Measurements from ENCODE around the gene CXCL14.

CXCL14 gene

DNA sequence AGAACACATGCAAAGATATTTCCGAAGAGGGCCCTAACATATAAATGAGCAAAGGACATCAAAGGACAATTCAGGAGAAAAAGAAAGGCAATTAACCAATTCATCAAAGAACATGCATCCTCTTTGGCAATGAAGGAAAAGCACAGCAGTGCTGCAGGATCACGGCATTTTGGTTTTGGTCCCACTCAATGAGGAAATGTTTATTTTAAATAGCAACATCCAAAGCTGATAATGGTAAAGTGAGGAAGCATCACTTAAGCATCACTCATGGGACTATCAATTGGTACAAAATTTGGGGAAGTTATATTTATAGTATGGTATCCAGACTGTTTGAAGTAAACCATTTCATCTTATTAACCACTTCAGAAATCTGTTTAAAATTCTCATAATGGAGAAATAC, 5.5 kb upstream of the CXCL14 start:
- Histone ChIP-seq H3K27ac (ENCODE audit: low read depth, low read length) (no peak overlapping the region), H3K36me3 (ENCODE audit: control insufficient read depth, insufficient read depth, low read length) (no peaks in the 10 kb centered on the region), H3K4me1 (ENCODE audit: control insufficient read depth, insufficient read depth, low read length) (no peaks in the 10 kb centered on the region), H3K9me3 (ENCODE audit: control insufficient read depth, insufficient read depth, low read length) (no peaks in the 10 kb centered on the region), H3K27me3 (ENCODE audit: control insufficient read depth, insufficient read depth, low read length) (peaks cover 34% of the 10 kb centered on the region), H3K9ac (ENCODE audit: low read depth, low read length) (no peak overlapping the region), H3K4me3 (ENCODE audit: low read depth, low read length) (no peak overlapping the region)

DNA sequence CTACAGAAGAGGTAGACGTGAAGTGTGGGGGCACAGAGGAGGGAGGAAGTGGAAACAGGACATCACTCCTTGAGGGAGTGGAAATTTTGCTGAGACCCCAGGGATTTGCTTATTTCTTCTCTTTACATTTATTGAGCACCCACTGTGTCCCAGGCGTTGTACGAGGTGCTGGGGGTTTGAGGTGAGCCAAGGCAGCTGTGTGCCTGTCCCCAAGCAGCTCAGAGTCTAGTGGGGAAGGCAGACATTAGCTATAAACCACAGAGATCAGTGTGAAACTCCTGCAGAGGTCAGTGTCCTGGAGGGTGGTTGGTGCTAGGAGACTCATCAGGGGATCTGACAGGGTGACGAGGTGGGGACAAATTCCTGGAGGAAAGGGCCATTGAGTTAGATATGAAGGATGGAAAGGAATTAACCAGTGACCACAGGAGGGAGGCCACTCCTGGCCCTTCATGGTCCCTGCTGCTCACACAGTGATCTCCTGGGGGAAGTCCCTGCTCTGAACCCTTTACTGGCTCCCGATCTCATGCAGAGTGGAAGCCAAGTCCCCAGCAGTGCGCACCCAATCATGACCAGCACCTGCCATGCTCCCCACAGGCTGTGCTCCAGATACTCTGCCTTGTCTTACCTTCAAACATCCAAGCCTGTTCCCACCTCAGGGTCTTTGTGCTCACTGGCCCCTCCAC, 3.4 kb upstream of the CXCL14 start:
- H3K27me3 ChIP-seq (ENCODE audit: control insufficient read depth, insufficient read depth, low read length), result peaks cover 54% of the 10 kb centered on the region
- peaks cover 11% of the 10 kb centered on the region for H3K4me1 ChIP-seq (ENCODE audit: control insufficient read depth, insufficient read depth, low read length)
- H3K36me3 ChIP-seq (ENCODE audit: control insufficient read depth, insufficient read depth, low read length), result no peaks in the 10 kb centered on the region
- no peak overlapping the region for H3K4me3 ChIP-seq (ENCODE audit: low read depth, low read length)
- H3K27ac ChIP-seq (ENCODE audit: low read depth, low read length), result no peak overlapping the region
- H3K9me3 ChIP-seq (ENCODE audit: control insufficient read depth, insufficient read depth, low read length), result no peaks in the 10 kb centered on the region
- H3K9ac ChIP-seq (ENCODE audit: low read depth, low read length), result no peak overlapping the region

DNA sequence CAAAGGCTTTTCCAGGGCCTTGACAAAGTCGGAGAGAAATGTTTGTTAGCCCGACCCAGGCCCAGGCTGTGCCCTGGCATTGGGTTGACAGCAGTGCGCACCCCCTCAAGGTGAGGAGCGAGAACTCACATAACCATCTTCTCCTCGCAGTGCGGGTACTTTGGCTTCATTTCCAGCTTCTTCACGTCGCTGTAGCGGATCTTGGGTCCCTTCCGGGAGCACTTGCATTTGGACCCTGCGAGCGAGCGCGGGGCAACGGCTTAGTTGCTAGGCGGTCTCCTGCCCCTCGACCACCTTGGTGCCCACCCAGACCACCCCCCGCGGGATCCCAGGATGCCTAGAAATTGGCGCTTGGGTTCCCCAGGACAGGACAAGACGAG, 496 bp downstream of the CXCL14 start:
- peak overlapping the region; percentile 25; the same call in 1 of the 2 replicates for H3K9ac ChIP-seq (ENCODE audit: low read depth, low read length)
- H3K4me1 ChIP-seq (ENCODE audit: control insufficient read depth, insufficient read depth, low read length), result peaks cover 23% of the 10 kb centered on the region
- H3K27ac ChIP-seq (ENCODE audit: low read depth, low read length), result no peak overlapping the region
- H3K4me3 ChIP-seq (ENCODE audit: low read depth, low read length), result peak overlapping the region; percentile 68
- peaks cover 70% of the 10 kb centered on the region for H3K27me3 ChIP-seq (ENCODE audit: control insufficient read depth, insufficient read depth, low read length)
- H3K9me3 ChIP-seq (ENCODE audit: control insufficient read depth, insufficient read depth, low read length), result no peaks in the 10 kb centered on the region
- H3K36me3 ChIP-seq (ENCODE audit: control insufficient read depth, insufficient read depth, low read length), result no peaks in the 10 kb centered on the region

- H3K4me3 ChIP-seq (ENCODE audit: low read depth, low read length), result 0 out of 2 replicates have a peak overlapping the region, but pooled peaks have one; percentile 26
- H3K27me3 ChIP-seq (ENCODE audit: control insufficient read depth, insufficient read depth, low read length), result peaks cover 66% of the 10 kb centered on the region
- peaks cover 23% of the 10 kb centered on the region for H3K4me1 ChIP-seq (ENCODE audit: control insufficient read depth, insufficient read depth, low read length)
- no peak overlapping the region for H3K9ac ChIP-seq (ENCODE audit: low read depth, low read length)
- no peaks in the 10 kb centered on the region for H3K36me3 ChIP-seq (ENCODE audit: control insufficient read depth, insufficient read depth, low read length)
- H3K27ac ChIP-seq (ENCODE audit: low read depth, low read length), result no peak overlapping the region
- no peaks in the 10 kb centered on the region for H3K9me3 ChIP-seq (ENCODE audit: control insufficient read depth, insufficient read depth, low read length)
Measured at GRCh38 chr5:135577421-135577820, 1.4 kb downstream of the CXCL14 start.

- peaks cover 57% of the 10 kb centered on the region for H3K27me3 ChIP-seq (ENCODE audit: control insufficient read depth, insufficient read depth, low read length)
- H3K4me1 ChIP-seq (ENCODE audit: control insufficient read depth, insufficient read depth, low read length), result peaks cover 23% of the 10 kb centered on the region
- H3K36me3 ChIP-seq (ENCODE audit: control insufficient read depth, insufficient read depth, low read length), result no peaks in the 10 kb centered on the region
- no peak overlapping the region; the same call in 1 of the 2 replicates for H3K4me3 ChIP-seq (ENCODE audit: low read depth, low read length)
- H3K9ac ChIP-seq (ENCODE audit: low read depth, low read length), result no peak overlapping the region
- peak overlapping the region; percentile 76 for H3K27ac ChIP-seq (ENCODE audit: low read depth, low read length)
- no peaks in the 10 kb centered on the region for H3K9me3 ChIP-seq (ENCODE audit: control insufficient read depth, insufficient read depth, low read length)
Measured at GRCh38 chr5:135576075-135576599, 2.7 kb downstream of the CXCL14 start.

DNA sequence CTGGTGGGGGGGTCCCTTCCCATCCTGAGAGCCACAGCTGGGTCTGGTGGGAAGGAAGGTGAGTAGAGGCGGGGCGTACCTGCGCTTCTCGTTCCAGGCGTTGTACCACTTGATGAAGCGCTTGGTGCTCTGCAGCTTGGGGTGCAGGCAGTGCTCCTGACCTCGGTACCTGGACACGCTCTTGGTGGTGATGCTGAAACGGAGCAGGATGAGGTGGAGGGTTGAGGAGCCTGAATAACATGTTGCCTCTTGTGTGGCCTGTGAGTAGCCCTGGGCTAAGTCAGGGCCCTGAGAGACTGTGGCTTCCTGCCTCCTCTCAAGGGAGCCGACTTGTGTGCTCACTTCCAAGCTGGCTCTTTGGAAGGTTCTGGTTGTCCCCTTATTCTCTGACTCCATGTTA, 4.3 kb downstream of the CXCL14 start:
- Histone ChIP-seq H3K27ac (ENCODE audit: low read depth, low read length) (no peak overlapping the region), H3K9ac (ENCODE audit: low read depth, low read length) (no peak overlapping the region), H3K4me3 (ENCODE audit: low read depth, low read length) (no peak overlapping the region), H3K27me3 (ENCODE audit: control insufficient read depth, insufficient read depth, low read length) (peaks cover 40% of the 10 kb centered on the region), H3K4me1 (ENCODE audit: control insufficient read depth, insufficient read depth, low read length) (peaks cover 23% of the 10 kb centered on the region), H3K36me3 (ENCODE audit: control insufficient read depth, insufficient read depth, low read length) (no peaks in the 10 kb centered on the region), H3K9me3 (ENCODE audit: control insufficient read depth, insufficient read depth, low read length) (no peaks in the 10 kb centered on the region)

- peaks cover 9% of the 10 kb centered on the region for H3K4me1 ChIP-seq (ENCODE audit: control insufficient read depth, insufficient read depth, low read length)
- no peak overlapping the region for H3K9ac ChIP-seq (ENCODE audit: low read depth, low read length)
- peaks cover 14% of the 10 kb centered on the region for H3K27me3 ChIP-seq (ENCODE audit: control insufficient read depth, insufficient read depth, low read length)
- no peak overlapping the region for H3K27ac ChIP-seq (ENCODE audit: low read depth, low read length)
- H3K9me3 ChIP-seq (ENCODE audit: control insufficient read depth, insufficient read depth, low read length), result no peaks in the 10 kb centered on the region
- no peak overlapping the region for H3K4me3 ChIP-seq (ENCODE audit: low read depth, low read length)
- H3K36me3 ChIP-seq (ENCODE audit: control insufficient read depth, insufficient read depth, low read length), result no peaks in the 10 kb centered on the region
Measured at GRCh38 chr5:135571902-135572301, 6.9 kb downstream of the CXCL14 start.

DNA sequence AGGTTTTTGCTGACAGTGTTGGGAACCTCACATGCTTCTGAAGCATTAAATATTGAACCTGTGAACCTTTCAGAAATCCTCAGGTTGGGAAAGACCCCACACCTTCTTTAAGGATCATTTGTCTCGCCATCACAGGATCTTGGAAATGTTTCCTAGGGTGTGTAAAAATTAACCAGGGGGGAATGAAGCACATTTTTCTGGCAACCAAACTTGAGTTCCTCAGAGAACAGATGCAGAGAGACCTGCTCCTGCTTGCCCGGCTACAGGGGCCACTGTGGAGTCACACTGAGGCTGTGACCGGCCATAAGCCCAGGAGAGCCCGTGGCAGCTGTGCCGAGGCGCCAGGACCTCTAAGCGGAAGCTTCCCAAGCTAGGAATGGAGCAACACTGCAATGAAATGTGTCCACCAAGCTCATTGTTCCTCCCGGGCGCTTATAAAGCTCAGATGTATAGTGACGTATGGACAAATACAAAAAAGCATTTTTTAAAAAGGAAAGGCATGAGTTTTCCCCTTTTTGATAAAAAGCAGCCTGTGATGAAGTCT, 7.7 kb downstream of the CXCL14 start:
- Histone ChIP-seq H3K36me3 (ENCODE audit: control insufficient read depth, insufficient read depth, low read length) (no peaks in the 10 kb centered on the region), H3K27me3 (ENCODE audit: control insufficient read depth, insufficient read depth, low read length) (peaks cover 8% of the 10 kb centered on the region), H3K9ac (ENCODE audit: low read depth, low read length) (no peak overlapping the region), H3K27ac (ENCODE audit: low read depth, low read length) (no peak overlapping the region), H3K9me3 (ENCODE audit: control insufficient read depth, insufficient read depth, low read length) (no peaks in the 10 kb centered on the region), H3K4me1 (ENCODE audit: control insufficient read depth, insufficient read depth, low read length) (peaks cover 6% of the 10 kb centered on the region), H3K4me3 (ENCODE audit: low read depth, low read length) (no peak overlapping the region)

- Histone ChIP-seq H3K27ac (ENCODE audit: low read depth, low read length) (no peak overlapping the region), H3K9me3 (ENCODE audit: control insufficient read depth, insufficient read depth, low read length) (no peaks in the 10 kb centered on the region), H3K36me3 (ENCODE audit: control insufficient read depth, insufficient read depth, low read length) (no peaks in the 10 kb centered on the region), H3K4me3 (ENCODE audit: low read depth, low read length) (no peak overlapping the region), H3K4me1 (ENCODE audit: control insufficient read depth, insufficient read depth, low read length) (peaks cover 9% of the 10 kb centered on the region), H3K9ac (ENCODE audit: low read depth, low read length) (no peak overlapping the region), H3K27me3 (ENCODE audit: control insufficient read depth, insufficient read depth, low read length) (peaks cover 4% of the 10 kb centered on the region)
Measured at GRCh38 chr5:135570453-135570764, 8.4 kb downstream of the CXCL14 start.

DNA sequence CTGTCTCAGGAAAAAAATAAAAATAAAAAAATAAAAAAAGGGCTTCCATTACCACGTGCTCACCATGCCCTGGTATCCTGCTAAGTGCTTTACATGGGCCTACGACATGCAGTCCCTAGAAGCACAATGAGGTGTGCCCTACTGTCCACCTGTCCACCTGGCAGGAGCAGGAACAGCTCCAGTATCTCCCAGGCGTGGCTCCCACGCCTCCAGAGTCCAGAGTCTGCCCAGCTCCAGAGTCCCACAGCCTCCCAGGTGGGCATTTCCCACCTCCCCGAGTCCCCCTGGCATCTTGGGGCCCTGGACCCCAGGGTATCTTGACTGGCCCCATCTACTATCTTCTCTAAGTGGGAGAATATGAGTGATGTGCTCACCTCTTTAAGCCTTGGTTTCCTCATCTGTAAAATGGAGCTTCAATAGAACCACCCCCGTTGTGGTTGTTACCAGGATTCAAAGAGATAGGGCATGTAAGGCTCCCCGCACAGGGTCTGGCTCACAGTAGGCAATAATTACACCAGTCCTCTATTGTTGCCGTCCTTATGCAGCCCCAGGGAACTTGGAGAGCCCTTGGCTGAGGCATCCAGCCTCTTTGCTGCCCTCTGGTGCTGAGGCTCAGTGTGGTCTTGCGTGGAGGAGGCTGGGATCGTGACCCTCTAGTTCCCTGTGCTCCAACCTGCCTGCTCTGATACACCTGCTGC, 8.9 kb downstream of the CXCL14 start:
- Histone ChIP-seq H3K36me3 (ENCODE audit: control insufficient read depth, insufficient read depth, low read length) (no peaks in the 10 kb centered on the region), H3K27ac (ENCODE audit: low read depth, low read length) (no peak overlapping the region), H3K9ac (ENCODE audit: low read depth, low read length) (no peak overlapping the region), H3K4me1 (ENCODE audit: control insufficient read depth, insufficient read depth, low read length) (peaks cover 14% of the 10 kb centered on the region), H3K27me3 (ENCODE audit: control insufficient read depth, insufficient read depth, low read length) (peaks cover 4% of the 10 kb centered on the region; the same call in 1 of the 2 replicates), H3K4me3 (ENCODE audit: low read depth, low read length) (no peak overlapping the region), H3K9me3 (ENCODE audit: control insufficient read depth, insufficient read depth, low read length) (no peaks in the 10 kb centered on the region)

DNA sequence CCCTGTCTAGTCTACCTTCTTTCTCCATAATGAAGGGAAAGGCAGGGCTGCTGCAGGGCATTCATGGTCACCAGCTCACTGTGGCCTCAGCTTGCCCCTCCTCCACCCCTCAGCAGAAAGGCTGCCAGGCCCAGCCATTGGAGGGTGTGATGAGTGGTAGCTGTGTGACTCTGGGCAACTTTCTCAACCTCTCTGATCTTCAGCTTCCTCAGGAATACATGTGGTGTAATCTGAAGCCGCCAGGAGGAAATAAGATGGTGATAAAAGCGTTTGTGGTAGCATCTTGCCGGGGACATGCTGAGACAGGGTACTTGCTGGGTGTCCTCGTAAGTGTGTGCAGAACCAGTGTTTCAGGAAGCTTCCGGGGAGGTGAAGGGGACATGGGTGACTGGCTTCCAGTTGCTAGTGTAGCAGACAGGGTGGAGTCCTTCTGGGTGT, 9.8 kb downstream of the CXCL14 start:
- H3K4me1 ChIP-seq (ENCODE audit: control insufficient read depth, insufficient read depth, low read length), result peaks cover 20% of the 10 kb centered on the region
- no peak overlapping the region for H3K27ac ChIP-seq (ENCODE audit: low read depth, low read length)
- H3K9ac ChIP-seq (ENCODE audit: low read depth, low read length), result no peak overlapping the region
- H3K9me3 ChIP-seq (ENCODE audit: control insufficient read depth, insufficient read depth, low read length), result no peaks in the 10 kb centered on the region
- H3K27me3 ChIP-seq (ENCODE audit: control insufficient read depth, insufficient read depth, low read length), result peaks cover 14% of the 10 kb centered on the region; the same call in 1 of the 2 replicates
- no peaks in the 10 kb centered on the region for H3K36me3 ChIP-seq (ENCODE audit: control insufficient read depth, insufficient read depth, low read length)
- no peak overlapping the region for H3K4me3 ChIP-seq (ENCODE audit: low read depth, low read length)
